HL-60 (cell line): Measurements from ENCODE around the gene GRAMD1A.

Experiments
- CTCF ChIP-seq: IDR thresholded peaks from one replicate; pipeline ENCODE4 v1.5.1; 2011; ENCODE audit warnings: low read length, control low read depth, inconsistent platforms; ENCODE audit not compliant: insufficient read depth
- GABPA ChIP-seq: IDR thresholded peaks from 2 replicates; pipeline ENCODE4 v1.6.1; 2012; ENCODE audit warnings: low read depth
- POLR2AphosphoS5 ChIP-seq: IDR thresholded peaks from 2 replicates; pipeline ENCODE4 v1.6.1; 2012; ENCODE audit warnings: low read depth
- REST ChIP-seq: IDR thresholded peaks from 2 replicates; pipeline ENCODE4 v1.6.1; 2012; ENCODE audit warnings: low read depth; ENCODE audit not compliant: insufficient replicate concordance
- SPI1 ChIP-seq: IDR thresholded peaks from 2 replicates; pipeline ENCODE4 v1.6.1; 2012; ENCODE audit warnings: low read depth, mild to moderate bottlenecking, borderline replicate concordance

- TF ChIP-seq CTCF (no peak), REST (no peak), POLR2AphosphoS5 (no peak), GABPA (no peak), SPI1 (no peak)
Measured at GRCh38 chr19:34984287-34984686, 15.8 kb upstream of the GRAMD1A start.
